NT2/D1 (cell line): ENCODE results near the gene ADGRL3.

Experiments
- YY1 ChIP-seq: IDR thresholded peaks from 2 replicates; pipeline ENCODE4 v1.6.1; 2011; ENCODE audit not compliant: insufficient read length, insufficient read depth
- ZNF274 ChIP-seq: IDR thresholded peaks from 2 replicates; pipeline ENCODE4 v1.6.1; 2011; ENCODE audit warnings: mild to moderate bottlenecking, low read depth, low read length

DNA sequence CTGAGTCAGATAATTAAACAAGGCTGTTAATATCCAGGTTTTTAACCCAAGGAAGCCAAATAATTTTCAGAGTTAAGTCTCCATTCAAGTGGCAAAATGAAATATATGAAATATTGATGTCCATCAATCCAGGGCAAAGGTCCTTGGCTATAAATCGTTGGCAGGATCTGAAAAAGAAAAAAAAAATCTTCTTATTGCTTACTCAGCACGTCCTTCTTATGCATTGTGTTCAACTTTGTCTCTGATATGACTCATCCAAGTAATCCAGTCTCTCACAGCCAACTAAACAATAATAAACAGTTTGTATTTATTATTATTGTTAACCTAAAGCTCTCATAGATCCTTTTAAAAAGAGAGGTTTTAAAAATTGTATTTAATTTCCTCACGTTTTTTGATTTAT is 851.2 kb downstream of the ADGRL3 start:
- TF ChIP-seq ZNF274, result no peak
- no peak for TF ChIP-seq YY1
